ENCODE measurements around the gene BCAM.

DNA sequence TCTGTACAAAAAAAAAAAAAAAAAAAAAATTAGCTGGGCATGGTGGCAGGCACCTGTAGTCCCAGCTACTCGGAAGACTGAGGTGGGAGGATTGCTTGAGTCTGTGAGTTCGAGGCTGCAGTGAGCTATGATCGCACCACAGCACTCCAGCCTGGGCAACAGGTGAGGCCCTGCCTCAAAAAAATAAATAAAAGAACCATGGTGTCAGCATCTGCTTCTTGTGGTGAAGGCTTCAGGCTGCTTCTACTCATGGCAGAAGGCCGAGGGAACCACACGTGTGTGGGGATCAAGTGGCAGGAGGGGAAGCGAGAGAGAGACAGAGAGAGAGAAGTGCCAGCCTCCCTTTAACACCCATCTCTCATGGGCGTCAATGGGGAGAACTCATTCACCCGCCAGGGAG is 46.9 kb upstream of the BCAM start:
- TF ChIP-seq RXRA (IDR thresholded peaks at IDR 0.05) (no peak), RAD21 (IDR thresholded peaks at IDR 0.05) (no peak), JUND (IDR thresholded peaks at IDR 0.05) (no peak), YY1 (IDR thresholded peaks at IDR 0.05) (no peak), SP1 (IDR thresholded peaks at IDR 0.05) (no peak), TAF1 (conservative IDR thresholded peaks at IDR 0.05) (no peak), FOXA1 (IDR thresholded peaks at IDR 0.05) (no peak), EGR1 (IDR thresholded peaks at IDR 0.05; ENCODE audit: low read depth in 2 of 2) (no peak), HNF4A (conservative IDR thresholded peaks at IDR 0.05) (no peak)
- TF ChIP-seq, protein P1, sequence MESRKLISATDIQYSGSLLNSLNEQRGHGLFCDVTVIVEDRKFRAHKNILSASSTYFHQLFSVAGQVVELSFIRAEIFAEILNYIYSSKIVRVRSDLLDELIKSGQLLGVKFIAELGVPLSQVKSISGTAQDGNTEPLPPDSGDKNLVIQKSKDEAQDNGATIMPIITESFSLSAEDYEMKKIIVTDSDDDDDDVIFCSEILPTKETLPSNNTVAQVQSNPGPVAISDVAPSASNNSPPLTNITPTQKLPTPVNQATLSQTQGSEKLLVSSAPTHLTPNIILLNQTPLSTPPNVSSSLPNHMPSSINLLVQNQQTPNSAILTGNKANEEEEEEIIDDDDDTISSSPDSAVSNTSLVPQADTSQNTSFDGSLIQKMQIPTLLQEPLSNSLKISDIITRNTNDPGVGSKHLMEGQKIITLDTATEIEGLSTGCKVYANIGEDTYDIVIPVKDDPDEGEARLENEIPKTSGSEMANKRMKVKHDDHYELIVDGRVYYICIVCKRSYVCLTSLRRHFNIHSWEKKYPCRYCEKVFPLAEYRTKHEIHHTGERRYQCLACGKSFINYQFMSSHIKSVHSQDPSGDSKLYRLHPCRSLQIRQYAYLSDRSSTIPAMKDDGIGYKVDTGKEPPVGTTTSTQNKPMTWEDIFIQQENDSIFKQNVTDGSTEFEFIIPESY (IDR thresholded peaks at IDR 0.05) = no peak
- TF ChIP-seq, protein P2, sequence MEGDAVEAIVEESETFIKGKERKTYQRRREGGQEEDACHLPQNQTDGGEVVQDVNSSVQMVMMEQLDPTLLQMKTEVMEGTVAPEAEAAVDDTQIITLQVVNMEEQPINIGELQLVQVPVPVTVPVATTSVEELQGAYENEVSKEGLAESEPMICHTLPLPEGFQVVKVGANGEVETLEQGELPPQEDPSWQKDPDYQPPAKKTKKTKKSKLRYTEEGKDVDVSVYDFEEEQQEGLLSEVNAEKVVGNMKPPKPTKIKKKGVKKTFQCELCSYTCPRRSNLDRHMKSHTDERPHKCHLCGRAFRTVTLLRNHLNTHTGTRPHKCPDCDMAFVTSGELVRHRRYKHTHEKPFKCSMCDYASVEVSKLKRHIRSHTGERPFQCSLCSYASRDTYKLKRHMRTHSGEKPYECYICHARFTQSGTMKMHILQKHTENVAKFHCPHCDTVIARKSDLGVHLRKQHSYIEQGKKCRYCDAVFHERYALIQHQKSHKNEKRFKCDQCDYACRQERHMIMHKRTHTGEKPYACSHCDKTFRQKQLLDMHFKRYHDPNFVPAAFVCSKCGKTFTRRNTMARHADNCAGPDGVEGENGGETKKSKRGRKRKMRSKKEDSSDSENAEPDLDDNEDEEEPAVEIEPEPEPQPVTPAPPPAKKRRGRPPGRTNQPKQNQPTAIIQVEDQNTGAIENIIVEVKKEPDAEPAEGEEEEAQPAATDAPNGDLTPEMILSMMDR (IDR thresholded peaks at IDR 0.05; ENCODE audit: low read depth, low read length, missing input control) = no peak
- TF ChIP-seq, protein P3, sequence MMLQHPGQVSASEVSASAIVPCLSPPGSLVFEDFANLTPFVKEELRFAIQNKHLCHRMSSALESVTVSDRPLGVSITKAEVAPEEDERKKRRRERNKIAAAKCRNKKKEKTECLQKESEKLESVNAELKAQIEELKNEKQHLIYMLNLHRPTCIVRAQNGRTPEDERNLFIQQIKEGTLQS (IDR thresholded peaks at IDR 0.05) = no peak
- TF ChIP-seq, protein P4, sequence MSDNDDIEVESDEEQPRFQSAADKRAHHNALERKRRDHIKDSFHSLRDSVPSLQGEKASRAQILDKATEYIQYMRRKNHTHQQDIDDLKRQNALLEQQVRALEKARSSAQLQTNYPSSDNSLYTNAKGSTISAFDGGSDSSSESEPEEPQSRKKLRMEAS (IDR thresholded peaks at IDR 0.05) = no peak
- TF ChIP-seq, protein P5, sequence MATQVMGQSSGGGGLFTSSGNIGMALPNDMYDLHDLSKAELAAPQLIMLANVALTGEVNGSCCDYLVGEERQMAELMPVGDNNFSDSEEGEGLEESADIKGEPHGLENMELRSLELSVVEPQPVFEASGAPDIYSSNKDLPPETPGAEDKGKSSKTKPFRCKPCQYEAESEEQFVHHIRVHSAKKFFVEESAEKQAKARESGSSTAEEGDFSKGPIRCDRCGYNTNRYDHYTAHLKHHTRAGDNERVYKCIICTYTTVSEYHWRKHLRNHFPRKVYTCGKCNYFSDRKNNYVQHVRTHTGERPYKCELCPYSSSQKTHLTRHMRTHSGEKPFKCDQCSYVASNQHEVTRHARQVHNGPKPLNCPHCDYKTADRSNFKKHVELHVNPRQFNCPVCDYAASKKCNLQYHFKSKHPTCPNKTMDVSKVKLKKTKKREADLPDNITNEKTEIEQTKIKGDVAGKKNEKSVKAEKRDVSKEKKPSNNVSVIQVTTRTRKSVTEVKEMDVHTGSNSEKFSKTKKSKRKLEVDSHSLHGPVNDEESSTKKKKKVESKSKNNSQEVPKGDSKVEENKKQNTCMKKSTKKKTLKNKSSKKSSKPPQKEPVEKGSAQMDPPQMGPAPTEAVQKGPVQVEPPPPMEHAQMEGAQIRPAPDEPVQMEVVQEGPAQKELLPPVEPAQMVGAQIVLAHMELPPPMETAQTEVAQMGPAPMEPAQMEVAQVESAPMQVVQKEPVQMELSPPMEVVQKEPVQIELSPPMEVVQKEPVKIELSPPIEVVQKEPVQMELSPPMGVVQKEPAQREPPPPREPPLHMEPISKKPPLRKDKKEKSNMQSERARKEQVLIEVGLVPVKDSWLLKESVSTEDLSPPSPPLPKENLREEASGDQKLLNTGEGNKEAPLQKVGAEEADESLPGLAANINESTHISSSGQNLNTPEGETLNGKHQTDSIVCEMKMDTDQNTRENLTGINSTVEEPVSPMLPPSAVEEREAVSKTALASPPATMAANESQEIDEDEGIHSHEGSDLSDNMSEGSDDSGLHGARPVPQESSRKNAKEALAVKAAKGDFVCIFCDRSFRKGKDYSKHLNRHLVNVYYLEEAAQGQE (IDR thresholded peaks at IDR 0.05) = no peak
